ENCODE results near the gene DENND1A. TPM values are rescaled to one million over a fixed set of nuclear protein-coding genes. Genes with fewer than 3 reads are reported as not detected.

Gene DENND1A
- total and polyA plus RNA-seq, 4 donors, result 7.9 to 22.0 (median 13.9) TPM

DNA sequence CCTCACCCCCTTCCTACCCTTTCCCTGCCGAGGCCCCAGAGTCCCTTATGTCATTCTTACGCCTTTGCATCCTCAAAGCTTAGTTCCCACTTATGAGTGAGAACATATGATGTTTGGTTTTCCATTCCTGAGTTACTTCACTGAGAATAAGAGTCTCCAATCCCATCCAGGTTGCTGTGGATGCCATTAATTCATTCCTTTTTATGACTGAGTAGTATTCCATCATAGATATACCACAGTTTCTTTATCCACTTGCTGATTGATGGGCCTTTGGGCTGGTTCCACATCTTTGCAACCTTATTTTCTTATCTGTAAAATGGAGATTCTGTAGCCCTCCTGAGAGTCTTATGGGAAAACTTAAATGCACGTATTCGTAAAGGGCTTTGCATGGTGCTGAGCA is 537.1 kb downstream of the DENND1A start:
- Histone ChIP-seq H3K27me3 (ENCODE audit: control insufficient read depth in 4 of 4, insufficient read depth in 4 of 4, low read length in 3 of 4) (no peaks in the 10 kb centered on the region), H3K27ac (ENCODE audit: low read depth in 1 of 2, low read length in 2 of 2) (no peak overlapping the region), H3K9ac (ENCODE audit: low read depth in 1 of 2, low read length in 2 of 2) (no peak overlapping the region), H3K4me3 (ENCODE audit: low read depth in 1 of 3, low read length in 3 of 3) (no peak overlapping the region), H3K36me3 (ENCODE audit: control insufficient read depth in 4 of 4, insufficient read depth in 3 of 4, low read depth in 1 of 4, low read length in 3 of 4) (no peaks in the 10 kb centered on the region), H3K9me3 (ENCODE audit: control insufficient read depth in 4 of 4, low read length in 3 of 4) (no peaks in the 10 kb centered on the region), H3K4me1 (ENCODE audit: control insufficient read depth in 4 of 4, insufficient read depth in 4 of 4, low read length in 3 of 4) (no peaks in the 10 kb centered on the region)
- TF ChIP-seq GABPA (IDR thresholded peaks at IDR 0.05 in 1 of 2, conservative IDR thresholded peaks at IDR 0.05 in 1 of 2), result no peak
- TF ChIP-seq, protein P1, sequence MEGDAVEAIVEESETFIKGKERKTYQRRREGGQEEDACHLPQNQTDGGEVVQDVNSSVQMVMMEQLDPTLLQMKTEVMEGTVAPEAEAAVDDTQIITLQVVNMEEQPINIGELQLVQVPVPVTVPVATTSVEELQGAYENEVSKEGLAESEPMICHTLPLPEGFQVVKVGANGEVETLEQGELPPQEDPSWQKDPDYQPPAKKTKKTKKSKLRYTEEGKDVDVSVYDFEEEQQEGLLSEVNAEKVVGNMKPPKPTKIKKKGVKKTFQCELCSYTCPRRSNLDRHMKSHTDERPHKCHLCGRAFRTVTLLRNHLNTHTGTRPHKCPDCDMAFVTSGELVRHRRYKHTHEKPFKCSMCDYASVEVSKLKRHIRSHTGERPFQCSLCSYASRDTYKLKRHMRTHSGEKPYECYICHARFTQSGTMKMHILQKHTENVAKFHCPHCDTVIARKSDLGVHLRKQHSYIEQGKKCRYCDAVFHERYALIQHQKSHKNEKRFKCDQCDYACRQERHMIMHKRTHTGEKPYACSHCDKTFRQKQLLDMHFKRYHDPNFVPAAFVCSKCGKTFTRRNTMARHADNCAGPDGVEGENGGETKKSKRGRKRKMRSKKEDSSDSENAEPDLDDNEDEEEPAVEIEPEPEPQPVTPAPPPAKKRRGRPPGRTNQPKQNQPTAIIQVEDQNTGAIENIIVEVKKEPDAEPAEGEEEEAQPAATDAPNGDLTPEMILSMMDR (IDR thresholded peaks at IDR 0.05; ENCODE audit: low read depth, low read length, missing input control), result no peak
- TF ChIP-seq, protein P2, sequence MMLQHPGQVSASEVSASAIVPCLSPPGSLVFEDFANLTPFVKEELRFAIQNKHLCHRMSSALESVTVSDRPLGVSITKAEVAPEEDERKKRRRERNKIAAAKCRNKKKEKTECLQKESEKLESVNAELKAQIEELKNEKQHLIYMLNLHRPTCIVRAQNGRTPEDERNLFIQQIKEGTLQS (IDR thresholded peaks at IDR 0.05), result no peak
- TF ChIP-seq RXRA (IDR thresholded peaks at IDR 0.05), result no peak
- no peak for TF ChIP-seq FOXA2 (IDR thresholded peaks at IDR 0.05)
- no peak for TF ChIP-seq EGR1 (IDR thresholded peaks at IDR 0.05; ENCODE audit: low read depth in 2 of 2)
- no peak for TF ChIP-seq HNF4G (IDR thresholded peaks at IDR 0.05)
- no peak for TF ChIP-seq NR2F2 (IDR thresholded peaks at IDR 0.05)
- TF ChIP-seq RAD21 (IDR thresholded peaks at IDR 0.05), result no peak
- TF ChIP-seq, protein P3, sequence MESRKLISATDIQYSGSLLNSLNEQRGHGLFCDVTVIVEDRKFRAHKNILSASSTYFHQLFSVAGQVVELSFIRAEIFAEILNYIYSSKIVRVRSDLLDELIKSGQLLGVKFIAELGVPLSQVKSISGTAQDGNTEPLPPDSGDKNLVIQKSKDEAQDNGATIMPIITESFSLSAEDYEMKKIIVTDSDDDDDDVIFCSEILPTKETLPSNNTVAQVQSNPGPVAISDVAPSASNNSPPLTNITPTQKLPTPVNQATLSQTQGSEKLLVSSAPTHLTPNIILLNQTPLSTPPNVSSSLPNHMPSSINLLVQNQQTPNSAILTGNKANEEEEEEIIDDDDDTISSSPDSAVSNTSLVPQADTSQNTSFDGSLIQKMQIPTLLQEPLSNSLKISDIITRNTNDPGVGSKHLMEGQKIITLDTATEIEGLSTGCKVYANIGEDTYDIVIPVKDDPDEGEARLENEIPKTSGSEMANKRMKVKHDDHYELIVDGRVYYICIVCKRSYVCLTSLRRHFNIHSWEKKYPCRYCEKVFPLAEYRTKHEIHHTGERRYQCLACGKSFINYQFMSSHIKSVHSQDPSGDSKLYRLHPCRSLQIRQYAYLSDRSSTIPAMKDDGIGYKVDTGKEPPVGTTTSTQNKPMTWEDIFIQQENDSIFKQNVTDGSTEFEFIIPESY (IDR thresholded peaks at IDR 0.05), result no peak
- TF ChIP-seq FOXA1 (IDR thresholded peaks at IDR 0.05), result no peak
- TF ChIP-seq, protein P4, sequence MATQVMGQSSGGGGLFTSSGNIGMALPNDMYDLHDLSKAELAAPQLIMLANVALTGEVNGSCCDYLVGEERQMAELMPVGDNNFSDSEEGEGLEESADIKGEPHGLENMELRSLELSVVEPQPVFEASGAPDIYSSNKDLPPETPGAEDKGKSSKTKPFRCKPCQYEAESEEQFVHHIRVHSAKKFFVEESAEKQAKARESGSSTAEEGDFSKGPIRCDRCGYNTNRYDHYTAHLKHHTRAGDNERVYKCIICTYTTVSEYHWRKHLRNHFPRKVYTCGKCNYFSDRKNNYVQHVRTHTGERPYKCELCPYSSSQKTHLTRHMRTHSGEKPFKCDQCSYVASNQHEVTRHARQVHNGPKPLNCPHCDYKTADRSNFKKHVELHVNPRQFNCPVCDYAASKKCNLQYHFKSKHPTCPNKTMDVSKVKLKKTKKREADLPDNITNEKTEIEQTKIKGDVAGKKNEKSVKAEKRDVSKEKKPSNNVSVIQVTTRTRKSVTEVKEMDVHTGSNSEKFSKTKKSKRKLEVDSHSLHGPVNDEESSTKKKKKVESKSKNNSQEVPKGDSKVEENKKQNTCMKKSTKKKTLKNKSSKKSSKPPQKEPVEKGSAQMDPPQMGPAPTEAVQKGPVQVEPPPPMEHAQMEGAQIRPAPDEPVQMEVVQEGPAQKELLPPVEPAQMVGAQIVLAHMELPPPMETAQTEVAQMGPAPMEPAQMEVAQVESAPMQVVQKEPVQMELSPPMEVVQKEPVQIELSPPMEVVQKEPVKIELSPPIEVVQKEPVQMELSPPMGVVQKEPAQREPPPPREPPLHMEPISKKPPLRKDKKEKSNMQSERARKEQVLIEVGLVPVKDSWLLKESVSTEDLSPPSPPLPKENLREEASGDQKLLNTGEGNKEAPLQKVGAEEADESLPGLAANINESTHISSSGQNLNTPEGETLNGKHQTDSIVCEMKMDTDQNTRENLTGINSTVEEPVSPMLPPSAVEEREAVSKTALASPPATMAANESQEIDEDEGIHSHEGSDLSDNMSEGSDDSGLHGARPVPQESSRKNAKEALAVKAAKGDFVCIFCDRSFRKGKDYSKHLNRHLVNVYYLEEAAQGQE (IDR thresholded peaks at IDR 0.05), result no peak
- DNase-seq (ENCODE audit: low spot score), result no peak
- WGBS, result 99% methylated on average over 4 of the region's 4 CpGs

DNA sequence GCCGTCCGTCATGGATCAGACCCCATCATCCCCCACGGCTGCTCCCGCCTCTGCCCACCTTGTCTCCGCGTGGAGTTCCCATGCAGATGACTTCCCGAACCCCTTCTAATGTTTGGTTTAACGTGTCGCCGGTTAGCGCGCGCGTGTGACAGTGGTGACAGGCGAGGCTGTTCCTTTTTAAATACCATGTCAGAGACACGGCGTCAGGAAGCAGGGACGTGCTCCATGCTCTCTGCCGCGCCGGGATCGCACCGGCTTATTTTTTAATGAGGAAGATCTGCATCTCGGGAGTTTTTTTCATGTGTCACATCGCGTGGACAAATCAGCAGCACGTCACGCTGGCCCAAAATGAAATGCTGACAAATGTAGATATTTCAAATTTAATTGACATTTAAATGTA is 538.0 kb downstream of the DENND1A start:
- no peak overlapping the region for H3K9ac ChIP-seq (ENCODE audit: low read depth in 1 of 2, low read length in 2 of 2)
- H3K9me3 ChIP-seq (ENCODE audit: control insufficient read depth in 4 of 4, low read length in 3 of 4), result no peaks in the 10 kb centered on the region
- DNase-seq (ENCODE audit: low spot score), result no peak
- TF ChIP-seq NR2F2 (IDR thresholded peaks at IDR 0.05) (no peak), TAF1 (conservative IDR thresholded peaks at IDR 0.05) (no peak), SP1 (IDR thresholded peaks at IDR 0.05) (no peak)
- TF ChIP-seq, protein P4 (IDR thresholded peaks at IDR 0.05), result no peak
- TF ChIP-seq, protein P3 (IDR thresholded peaks at IDR 0.05), result no peak
- no peaks in the 10 kb centered on the region for H3K27me3 ChIP-seq (ENCODE audit: control insufficient read depth in 4 of 4, insufficient read depth in 4 of 4, low read length in 3 of 4)
- no peak overlapping the region for H3K4me3 ChIP-seq (ENCODE audit: low read depth in 1 of 3, low read length in 3 of 3)
- 95% methylated on average over 28 of the region's 28 CpGs for WGBS
- H3K27ac ChIP-seq (ENCODE audit: low read depth in 1 of 2, low read length in 2 of 2), result no peak overlapping the region
- no peaks in the 10 kb centered on the region for H3K36me3 ChIP-seq (ENCODE audit: control insufficient read depth in 4 of 4, insufficient read depth in 3 of 4, low read depth in 1 of 4, low read length in 3 of 4)
- H3K4me1 ChIP-seq (ENCODE audit: control insufficient read depth in 4 of 4, insufficient read depth in 4 of 4, low read length in 3 of 4), result no peaks in the 10 kb centered on the region
